NCI-H1092 (cell line): ENCODE results near the gene PLVAP.
"Not testable (repeated sequence)": the region's sequence is repeated elsewhere in the genome, so short reads cannot be mapped to it uniquely, and the experiment has no call there.

Experiments used
- DNase-seq: peaks from one replicate; lab custom pipeline; 2025; lab: John Stamatoyannopoulos, UW

PLVAP gene

GRCh38 chr19:17398902-17399527 is 21.9 kb upstream of the PLVAP start:
- no peak for DNase-seq

DNA sequence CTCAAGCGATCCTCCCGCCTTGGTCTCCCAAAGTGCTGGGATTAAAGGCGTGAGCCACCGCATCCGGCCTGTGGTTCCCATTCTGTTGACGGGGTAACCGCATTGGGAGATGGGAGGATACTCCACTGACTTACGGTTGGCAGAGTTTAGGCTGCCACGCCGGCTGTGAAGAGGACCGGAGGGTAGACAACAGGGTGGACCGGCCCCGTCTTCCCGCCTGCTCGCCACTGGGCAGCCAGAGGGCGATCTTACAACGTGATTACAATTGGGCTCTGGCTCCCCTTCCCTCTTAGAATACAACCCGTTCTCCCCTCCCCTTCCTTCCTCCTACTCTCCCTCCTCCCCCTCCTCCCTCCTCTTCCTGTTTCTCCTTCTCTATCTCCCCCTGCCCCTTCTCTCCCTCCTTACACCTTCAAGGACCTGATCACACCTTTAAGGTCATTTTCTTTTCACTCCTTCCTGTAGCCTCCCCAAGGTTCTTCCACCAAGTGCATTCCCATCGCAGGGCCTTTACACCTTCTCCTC is 17.8 kb upstream of the PLVAP start:
- no peak for DNase-seq

DNA sequence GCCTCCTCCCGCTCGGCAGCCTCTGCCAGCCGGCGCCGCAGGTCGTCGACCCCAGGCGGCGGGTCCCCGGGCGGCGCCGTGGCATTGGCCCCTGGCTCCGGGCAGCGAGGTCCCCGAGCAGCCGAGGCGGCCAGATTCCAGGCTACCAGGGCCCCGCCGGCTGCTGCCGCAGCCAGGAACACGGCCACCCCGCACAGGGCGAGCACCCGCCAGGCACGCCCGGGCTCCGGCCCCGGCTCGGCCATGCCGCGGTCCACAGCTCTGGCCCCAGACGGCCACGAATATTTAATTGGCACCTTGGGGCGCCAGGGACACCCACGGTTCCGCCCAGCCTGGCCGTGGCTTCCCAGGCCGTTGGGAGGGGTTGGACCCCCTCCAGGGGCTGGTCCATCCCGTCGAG is 16.8 kb upstream of the PLVAP start, which contains the start of gene CCDC194:
Gene CCDC194, minus strand, starts transcription at position 283 of the 400 bp plus-strand sequence. Its CDS starts 38 bp downstream, at position 245.
- no peak for DNase-seq

DNA sequence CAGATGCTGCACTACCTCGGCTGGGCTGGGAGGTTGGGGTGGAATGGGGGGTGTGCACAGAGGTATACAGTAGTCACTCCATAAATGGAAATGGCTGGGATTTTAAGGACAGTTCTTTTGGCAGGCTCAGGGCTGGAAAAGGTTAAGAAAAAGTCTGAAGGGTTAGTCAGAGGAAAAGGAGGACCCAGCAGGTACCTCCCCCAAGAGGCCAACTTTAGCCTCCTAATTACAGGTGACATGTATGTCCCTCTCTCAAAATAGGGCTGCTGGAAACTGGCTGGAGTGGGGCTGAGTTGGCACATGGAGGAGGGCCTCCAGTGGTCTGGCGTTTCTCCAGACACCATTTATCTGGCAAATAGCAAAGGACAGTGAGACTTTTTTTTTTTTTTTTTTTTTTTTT is 15.9 kb upstream of the PLVAP start:
- no peak for DNase-seq

- no peak for DNase-seq
These were observed 14.4 kb upstream of the PLVAP start for GRCh38 chr19:17391371-17392151.

- DNase-seq: peak; percentile 82
These were observed 13.7 kb upstream of the PLVAP start for GRCh38 chr19:17390665-17391370.

DNA sequence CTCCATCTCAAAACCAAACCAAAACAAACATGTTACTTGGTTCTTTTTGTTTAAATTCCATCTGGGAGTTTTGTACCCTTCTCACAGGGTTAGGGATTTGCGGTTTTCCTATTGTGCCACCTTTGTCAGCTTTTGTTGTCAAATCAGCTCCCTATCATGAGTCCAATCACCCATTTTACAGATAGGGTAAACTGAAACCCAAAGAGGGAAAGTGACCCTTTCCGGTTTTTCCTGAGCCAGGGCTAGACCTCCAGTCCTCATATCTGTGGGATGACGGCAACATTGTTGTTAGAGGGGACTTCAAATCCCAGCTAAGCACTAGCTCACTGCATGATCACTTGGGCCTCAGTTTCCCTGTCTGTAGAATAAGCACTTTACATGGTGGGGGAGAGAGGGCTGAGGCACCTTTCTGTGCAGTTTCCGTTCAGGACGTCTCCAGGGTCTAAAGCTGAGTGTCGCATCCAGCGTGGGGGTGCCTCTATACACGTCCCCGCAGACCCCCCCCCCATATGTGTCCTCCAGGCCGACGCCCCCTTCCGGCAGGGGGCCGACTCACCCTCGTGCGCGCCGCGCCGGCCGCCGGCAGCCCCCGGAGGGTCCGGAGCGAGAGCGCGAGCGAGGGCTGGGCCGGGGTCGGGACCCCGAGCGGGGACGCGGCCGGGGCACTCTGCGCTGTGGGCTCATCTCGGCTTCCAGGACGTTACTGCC is 13.0 kb upstream of the PLVAP start:
- DNase-seq: no peak

DNA sequence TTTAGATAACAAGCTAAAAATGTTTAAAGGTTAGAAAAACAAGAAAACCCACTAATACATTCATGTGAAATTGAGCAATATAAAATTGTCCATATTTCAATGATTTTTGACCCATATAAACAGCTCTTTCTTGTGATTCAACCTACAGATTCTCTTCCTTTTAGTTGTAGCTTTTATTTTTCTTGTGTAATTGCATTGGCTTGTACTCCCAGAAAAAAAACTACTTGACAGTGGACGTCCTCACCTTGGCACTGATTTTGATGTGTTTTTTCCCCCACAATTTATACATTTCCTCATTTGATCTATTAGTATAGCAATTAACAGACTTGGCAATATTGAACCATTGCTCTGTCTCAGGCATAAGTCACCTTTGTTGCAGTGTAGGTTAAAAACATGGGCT is 12.1 kb upstream of the PLVAP start:
- DNase-seq: no peak

DNA sequence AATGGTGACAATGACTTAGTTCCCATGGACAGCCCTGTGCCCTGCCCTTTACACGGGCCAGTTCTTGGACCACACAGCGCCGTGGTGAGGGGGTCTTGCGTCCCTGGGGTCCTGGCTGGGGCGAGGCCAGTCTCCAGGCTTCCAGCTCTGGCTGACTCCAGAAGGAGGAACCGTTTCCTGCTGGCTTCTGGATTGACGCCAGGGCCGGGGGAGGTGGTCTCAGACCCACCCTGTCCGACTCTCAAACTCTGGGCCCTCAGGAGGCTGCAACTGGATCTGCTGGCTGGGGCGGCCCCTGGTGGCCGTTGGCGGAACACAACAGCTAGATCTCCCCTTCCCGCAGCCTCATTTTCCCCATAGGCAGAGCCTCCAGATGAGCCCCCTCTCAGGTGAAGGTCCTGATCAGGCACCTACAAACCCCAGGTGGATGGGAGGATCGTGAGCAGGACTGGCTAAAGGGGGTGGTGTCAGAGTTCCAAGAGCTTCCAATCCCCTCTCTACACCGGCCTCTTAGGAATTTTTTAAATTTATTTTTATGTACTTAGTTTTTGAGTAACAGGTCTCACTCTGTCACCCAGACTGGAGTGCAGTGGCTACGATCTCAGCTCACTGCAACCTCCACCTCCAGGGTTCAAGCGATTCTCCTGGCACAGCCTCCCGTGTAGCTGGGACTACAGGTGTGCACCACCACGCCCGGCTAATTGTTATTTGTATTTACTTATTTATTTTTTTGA is 8.9 kb upstream of the PLVAP start:
- peak; percentile 25 for DNase-seq

DNA sequence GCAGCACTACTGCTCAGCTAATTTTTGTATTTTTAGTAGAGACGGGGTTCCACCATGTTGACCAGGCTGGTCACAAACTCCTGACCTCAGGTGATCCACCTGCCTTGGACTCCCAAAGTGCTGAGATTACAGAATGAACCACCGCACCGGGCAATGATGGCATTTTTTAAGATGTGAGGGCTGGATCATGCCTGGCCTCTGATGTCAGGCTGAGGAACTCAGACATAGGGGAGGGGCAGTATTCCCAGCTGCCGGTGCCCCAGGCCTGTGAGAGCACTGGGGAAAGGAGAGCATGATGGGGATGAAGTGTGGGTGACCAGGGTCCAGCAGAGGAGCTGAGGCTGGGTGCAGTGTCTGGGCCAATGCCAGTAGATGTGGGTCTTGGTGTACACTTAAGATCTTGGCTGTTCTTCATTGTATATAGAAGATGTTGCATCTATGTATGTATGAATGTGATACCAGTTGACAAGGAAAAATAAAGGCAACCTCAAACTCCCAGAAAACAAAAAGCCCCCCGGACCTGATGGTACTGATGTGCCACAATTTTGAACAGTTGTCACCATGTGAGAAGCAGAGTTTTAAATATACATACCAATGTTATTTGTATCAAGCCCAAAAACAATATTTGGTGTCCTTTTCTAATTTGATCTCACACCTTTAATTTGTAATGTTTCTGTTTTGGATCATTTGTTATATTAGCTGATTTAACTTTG is 3.4 kb upstream of the PLVAP start:
- DNase-seq: no peak

DNA sequence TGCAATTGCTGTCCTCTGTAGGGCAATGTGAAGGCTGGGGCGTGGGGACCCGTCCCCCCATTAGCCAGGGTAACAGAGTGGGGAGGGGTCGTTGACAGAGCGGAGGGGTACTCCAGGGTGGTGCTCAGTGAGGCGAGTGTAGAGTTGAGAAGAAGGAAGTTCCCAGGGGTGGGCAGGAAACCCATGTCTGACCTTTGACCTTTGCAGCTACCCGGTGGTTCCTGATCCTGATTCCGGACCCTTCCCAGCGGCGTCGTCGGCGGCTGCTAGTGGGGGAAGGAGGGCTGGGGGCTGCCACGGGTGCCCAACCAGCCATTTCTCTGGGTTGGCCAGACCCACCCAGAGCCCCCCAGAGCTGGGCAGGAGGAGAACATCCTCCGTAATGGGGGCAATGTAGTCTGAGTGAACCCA is 2.1 kb upstream of the PLVAP start:
- DNase-seq: no peak

GRCh38 chr19:17378271-17378670 is 1.1 kb upstream of the PLVAP start:
- no peak for DNase-seq

DNA sequence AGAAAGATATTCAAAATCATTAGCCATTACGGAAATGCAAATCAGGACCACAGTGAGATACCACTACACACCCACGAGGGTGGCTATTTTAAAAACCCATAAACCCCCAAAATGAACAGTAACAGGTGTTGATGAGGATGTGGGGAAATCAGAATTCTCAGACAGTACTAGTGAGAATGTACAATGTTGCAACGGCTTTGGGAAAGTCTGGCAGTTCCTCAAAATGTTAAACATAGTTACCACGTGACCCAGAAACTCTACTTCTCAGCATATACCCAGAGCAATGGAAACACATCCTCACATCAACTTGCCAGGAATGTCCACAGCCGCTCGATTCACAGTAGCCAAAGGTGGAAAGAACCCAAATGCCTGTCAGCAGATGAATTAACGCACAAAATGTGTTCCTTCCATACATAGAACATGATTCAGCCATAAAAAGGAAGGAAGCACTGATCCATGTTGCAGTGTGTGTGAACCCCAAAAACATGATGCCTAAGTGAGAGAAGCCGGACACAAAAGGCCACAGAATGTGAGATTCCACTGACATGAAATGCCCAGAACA is 7.0 kb downstream of the PLVAP start:
- no peak for DNase-seq

DNA sequence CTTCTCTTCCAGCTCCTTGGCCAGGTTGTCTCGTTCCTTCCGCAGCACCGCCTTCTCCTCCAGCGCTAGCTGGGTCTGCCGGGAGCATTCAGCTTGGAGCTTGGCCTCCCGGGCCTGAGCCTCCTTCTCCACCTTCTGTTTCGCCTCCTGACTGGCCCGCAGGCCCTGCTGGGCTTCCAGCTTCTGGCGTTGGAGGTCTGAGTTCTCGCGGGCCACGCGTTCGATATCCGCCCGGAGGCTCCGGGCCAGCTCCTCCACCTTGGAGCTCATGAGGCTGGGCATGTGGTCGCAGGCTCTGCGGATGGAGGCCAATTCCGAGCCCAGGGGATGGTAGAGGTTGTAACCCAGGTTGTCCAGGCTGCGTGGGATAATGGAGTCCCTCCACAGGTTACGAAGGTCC is 11.8 kb downstream of the PLVAP start:
- no peak for DNase-seq

DNA sequence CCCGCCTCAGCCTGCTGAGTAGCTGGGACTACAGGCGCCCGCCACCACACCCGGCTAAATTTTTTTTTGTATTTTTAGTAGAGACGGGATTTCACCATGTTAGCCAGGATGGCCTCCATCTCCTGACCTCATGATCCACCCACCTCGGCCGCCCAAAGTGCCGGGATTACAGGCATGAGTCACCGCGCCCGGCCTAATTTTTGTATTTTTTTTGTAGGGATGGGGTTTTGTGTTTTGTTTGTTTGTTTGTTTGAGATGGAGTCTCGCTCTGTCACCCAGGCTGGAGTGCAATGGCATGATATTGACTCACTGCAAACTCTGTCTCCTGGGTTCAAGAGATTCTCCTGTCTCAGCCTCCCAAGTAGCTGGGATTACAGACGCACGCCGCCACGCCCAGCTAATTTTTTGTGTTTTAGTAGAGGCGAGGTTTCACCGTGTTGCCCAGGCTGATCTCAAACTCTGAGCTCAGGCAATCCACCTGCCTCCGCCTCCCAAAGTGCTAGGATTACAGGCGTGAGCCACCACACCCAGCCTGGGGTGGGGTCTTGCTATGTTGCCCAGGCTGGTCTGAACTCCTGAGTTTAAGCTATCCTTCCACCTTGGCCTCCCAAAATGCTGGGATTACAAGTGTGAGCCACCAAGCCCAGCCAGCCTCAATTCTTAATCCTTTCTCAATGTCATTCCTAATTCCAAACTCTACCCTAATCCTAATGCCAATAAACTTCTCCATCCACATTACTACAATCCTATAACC is 13.1 kb downstream of the PLVAP start:
- DNase-seq: not testable (repeated sequence)

DNA sequence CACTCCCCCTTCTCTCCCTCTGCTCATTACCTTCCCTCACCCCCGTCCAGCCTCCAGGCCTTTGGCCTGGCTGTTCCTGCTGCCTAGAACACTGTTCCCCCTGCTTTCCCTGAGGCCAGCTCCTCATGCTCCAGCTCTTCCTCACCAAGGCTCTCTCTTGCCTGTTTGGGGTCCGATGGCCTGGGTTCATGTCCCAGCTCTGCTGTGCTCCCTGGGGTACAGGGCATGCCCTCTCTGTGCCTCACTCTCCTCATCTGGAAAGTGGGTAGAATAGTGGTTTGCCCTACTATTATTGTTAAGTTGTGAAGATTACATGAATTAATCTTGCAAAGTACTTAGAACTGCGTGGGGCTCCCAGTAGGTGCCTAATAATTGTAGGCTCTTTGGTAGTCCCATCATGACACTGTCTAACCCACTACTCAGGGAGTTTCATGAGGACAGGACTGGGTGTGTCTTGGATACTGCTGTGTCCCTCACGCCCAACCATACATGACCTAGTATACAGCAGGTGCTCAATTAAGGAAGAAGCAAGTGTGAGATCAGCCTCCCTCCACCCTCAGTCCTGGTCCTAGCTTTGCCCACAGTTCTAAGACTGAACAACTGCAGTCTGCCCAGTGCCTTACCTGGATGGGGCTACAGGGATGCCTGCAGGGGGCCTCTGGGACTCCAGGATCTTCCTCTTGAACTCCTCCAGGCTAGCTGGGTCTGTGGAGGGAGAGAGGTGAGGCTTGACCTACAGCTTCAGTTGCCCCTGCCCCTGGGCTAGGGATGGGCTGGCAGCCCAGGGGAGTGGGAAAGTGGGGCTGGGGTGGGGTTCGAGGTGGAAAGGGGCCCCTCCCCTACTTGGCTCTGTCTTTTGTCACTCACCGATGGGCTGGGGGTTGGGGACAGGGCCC is 17.0 kb downstream of the PLVAP start:
- no peak for DNase-seq

- DNase-seq: no peak
These were observed 18.7 kb downstream of the PLVAP start for GRCh38 chr19:17358395-17358794.

GRCh38 chr19:17357724-17358123 is 19.4 kb downstream of the PLVAP start:
- DNase-seq: no peak
